HG03520 (cell line): ENCODE results near the gene MANEAL.
A peak's percentile ranks its signal among the peaks of the same experiment; 100 is the strongest.
"Not testable (repeated sequence)": the region's sequence is repeated elsewhere in the genome, so short reads cannot be mapped to it uniquely, and the experiment has no call there.

Source experiments
- ATAC-seq: cut with Tn5 transposase; IDR thresholded peaks from one replicate; pipeline ENCODE4 v1.9.1; 2021; ENCODE audit warnings: mild to moderate bottlenecking, moderate library complexity; ENCODE audit not compliant: unreplicated experiment

Gene MANEAL, protein sequence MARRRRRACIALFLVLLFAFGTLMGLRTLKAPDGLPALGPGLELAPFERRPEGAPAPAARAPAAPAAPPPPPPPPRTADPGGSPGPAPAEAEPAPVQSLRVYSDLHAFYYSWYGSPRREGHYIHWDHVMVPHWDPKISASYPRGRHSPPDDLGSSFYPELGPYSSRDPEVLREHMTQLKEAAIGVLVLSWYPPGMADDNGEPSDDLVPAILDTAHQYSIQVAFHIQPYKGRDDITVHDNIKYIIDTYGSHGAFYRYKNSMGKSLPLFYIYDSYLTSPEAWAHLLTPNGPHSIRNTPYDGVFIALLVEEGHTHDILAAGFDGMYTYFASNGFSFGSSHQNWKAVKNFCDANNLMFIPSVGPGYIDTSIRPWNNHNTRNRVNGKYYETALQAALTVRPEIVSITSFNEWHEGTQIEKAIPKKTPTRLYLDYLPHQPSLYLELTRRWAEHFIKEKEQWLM

DNA sequence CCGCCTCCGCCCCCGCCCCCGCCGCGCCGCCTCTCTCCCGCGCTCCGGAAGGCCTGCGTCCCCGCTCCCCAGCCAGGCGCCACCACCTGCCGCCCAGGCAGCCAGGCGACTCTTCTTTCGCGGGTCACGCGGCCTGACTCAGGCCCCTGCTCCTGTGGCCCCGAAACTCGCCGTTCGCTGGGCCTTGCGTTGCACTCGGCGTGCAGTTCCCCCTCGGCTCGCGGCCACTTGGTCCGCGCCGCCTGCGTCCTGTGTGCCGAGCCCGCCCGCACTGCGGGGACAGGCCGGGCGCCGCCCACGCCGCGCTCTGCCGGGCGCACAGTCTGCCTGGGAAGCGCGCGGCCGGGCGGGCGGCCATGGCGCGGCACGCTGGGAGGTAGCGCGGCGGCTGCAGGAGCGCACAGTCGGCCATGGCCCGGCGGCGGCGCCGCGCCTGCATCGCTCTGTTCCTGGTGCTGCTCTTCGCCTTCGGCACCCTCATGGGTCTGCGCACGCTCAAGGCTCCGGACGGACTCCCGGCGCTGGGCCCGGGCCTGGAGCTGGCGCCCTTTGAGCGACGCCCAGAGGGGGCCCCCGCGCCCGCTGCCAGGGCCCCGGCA lies at the start of gene MANEAL:
TSS of gene MANEAL (plus strand) at position 75 of the 599 bp plus-strand sequence. CDS start at position 411, 336 bp downstream.
- ATAC-seq: peak; percentile 54

DNA sequence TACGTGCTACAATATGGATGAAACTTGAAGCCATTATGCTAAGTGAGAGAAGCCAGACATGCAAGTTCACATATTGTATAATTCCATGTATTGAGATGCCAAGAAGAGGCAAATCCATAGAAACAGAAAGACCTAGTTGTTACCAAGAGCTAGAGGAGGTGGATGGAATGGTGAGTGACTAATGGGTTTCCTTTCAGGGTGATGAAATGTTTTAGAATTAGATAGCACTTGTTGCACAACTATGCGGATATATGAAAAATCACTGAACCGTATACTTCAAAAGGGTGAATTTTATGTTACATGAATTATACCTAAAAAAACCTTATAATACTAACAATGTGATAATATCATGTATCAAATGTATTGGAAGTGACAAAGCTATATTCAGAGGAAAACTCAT lies 46.8 kb upstream of the MANEAL start:
- ATAC-seq: no peak

DNA sequence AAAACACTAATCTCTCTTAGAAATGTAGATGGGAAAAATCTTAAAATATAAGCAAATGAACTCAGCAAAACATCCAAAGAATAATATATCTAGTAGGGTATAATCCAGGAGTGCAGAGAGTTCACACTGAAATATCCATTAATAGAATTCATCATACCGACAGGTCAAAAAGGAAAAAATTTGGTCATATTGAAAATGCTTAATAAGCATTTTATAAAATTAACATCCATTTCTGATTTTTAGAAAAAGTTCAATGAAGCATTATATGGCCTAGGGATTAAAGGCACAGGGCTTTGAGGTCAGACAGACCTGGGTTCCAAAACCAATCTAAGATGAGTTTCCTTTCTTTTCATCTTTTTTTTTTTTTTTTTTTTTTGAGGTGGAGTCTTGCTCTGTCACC lies 45.1 kb upstream of the MANEAL start:
- ATAC-seq: no peak

DNA sequence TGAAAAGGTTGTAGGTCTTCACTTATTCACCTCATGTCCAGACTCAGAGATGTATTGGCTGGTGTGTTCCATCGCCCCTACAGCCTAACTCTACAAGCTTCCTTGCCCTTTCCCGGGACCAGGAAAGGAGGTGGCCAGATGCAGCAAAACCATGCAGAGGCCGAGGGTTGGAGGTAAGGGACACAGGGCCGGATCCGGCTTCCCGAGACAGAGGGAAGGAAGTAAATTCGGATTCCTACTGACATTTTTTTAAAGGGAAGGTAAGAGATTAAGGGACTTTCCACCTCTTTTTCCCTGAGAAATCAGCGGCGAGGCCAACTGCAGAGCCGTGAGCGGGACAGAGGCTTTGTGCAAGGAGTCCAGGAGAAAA lies 41.4 kb upstream of the MANEAL start:
- no peak for ATAC-seq

DNA sequence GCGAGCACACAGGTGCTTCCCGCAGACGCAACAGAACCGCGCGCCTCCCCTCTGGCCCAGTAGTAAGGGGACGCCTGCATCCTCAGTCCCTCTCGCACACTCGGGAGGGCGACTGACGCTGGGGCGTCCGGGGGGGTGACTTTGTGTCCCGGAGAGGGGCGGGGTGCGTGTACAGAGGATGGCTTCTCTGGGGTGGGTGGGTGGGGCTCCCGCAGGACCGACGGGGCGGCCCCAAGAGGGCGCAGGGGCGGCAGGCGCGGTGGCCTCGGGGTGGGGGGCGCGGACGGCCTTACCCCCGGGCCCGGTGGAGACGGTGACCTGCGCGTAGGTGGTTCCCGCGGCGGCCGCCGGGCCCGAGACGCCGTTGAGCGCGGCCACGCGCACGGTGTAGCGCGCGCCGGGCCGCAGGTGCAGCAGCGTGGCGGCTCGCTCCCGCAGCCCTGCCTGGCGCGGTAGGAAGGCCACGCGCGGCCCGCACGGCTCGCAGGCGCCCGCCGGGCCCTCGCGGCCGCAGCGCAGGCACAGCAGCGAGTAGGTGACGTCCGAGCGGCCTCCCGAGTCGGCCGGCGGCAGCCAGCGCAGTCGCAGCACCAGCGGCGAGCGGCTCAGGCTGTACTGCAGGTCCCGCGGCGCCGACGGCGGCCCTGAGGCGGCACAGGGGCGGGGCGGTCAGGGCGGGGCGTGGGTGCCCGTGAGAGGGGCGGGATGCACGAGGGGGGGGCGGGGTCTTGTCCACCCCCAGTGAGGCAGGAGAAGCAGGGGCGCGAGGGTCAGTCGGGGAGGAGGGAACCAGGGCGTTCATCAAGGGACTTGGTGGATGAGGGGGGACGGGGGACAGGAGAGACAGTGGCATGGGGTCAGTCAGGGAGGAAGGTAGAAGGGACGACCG lies 40.8 kb upstream of the MANEAL start:
- ATAC-seq: no peak

DNA sequence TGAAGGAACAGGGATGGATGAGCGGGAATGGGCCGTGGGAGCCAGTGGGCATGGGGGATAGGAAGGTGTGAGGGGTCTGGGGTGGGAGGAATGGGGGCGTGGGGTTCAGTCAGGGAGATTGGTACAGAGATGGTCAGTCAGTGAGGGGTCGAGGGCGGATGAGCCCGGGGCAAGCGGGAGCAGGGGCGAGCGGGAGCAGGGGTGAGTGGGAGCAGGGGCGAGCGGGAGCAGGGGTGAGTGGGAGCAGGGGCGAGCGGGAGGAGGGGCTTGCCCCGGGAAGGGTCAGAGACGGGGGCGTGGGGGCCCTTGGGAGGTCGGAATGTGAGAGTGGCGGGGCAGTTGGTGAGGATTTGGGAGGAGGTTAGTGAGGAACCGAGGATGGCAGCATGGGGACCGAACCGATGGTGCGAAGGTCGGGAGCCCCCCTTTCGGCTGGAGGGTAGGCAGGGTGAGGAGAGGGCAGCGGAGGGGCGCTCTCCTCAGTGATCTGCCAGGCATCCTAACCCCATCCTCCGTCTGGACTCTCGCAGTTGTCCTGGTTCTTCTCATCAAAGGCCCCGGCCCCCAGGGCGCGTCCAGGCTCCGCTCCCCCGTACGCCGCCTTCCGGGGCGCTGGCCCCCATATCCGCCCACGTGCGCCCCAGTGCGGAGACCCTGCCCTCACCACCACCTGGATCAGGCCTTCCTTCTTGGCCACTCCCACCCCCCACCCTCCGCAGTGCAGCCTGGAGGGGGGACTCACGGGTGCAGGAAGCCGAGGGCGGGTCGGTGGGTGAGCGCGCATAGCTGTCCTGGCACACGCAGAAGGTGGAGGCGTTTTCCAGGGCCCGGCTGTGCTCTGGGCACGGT lies 40.0 kb upstream of the MANEAL start:
- ATAC-seq: no peak

DNA sequence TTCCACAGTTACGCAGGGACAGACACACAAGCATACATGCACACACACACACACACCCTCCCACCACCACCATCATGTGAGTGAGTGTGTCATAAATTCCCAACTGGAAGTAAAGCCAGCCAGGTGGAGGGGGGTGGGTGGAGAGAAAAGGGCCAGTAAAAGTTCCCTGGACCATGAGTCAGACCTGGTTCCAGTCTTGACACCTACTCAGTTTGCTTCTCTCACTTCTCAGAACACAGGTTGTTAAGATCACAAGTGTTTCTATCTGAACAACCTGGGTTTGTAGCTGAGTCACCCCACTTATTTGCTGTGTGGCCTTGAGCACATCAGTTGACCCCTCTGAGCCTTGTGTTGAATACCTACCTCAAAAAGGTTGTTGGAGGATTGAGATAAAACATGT lies 38.4 kb upstream of the MANEAL start:
- ATAC-seq: no peak

DNA sequence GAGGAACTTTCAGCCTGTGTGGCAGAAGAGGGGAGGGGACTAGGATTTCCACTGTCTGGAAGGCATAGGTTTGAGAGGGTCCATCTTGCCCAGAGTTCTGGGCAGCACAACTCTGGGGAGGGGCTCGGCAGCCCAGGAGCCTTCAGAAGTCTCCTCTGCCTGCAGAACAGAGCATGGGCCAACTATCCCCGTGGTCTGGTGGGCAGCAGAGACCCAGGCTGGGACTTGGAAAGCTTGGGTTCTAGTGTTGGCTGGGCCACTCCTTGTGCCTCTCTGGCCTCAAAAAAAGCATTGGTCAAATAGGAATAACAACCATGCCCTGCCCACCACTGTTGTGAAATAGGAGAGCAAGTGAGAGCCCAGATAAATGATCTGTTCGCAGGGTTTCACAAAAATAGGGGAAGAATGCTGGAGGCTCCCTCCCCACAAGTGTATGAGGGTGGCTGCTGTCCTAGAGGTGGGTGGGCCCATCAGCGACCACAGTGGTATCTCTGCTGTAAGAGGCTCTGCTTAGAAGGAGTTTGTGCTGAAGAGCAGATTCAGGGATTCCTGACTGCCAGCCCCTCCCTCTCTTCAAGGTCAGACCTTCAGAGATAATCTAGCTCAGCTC lies 37.6 kb upstream of the MANEAL start:
- ATAC-seq: no peak

DNA sequence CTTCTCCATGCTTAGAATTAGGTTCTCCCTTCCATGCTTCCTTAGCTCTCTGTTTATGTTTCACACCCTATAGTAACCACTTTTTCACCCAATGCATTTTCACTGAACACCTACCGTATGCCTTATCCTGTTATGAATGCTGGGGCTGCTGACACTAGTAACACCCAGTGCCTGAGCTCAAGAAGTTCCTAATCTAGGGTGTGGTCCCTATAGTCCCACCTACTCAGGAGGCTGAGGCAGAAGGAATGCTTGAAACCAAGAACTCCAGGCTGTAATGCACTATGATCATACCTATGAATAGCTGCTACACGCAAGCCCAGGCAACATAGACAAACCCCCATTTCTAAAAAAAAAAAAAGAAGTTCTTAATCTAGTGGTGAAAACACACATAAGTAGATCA lies 34.2 kb upstream of the MANEAL start:
- no peak for ATAC-seq

DNA sequence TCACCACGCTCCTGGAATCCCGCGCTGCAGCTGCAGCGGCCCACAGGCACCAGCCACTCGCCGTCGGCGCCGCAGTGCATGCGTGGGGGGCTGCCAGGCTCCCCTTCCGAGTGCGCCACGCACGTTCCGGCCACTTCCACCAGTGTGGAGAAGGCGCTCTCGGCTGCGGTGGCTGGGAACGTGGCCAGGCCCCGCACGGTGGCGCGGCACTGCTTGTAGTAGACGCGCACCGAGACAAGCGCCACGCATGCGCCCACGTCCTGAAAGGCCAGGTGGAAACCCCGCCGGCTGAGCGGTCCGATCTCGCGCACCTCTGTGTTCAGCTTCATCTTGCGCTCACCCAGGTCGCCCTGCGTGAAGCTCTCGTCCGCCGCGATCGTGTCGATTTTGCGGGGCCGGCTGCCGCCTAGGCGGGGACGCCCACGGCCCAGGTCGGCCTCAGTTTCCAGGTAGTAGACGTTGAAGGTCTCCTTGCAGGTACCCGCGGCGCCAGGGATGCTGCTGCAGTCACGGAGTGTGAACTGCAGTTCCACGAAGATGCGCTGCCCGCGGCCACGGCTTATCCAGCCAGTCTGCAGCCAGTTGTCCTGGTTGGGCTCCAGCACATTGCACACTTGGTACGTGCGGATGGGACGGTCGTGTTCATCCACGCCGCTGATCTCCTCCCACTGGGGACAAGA lies 32.1 kb upstream of the MANEAL start:
- no peak for ATAC-seq

DNA sequence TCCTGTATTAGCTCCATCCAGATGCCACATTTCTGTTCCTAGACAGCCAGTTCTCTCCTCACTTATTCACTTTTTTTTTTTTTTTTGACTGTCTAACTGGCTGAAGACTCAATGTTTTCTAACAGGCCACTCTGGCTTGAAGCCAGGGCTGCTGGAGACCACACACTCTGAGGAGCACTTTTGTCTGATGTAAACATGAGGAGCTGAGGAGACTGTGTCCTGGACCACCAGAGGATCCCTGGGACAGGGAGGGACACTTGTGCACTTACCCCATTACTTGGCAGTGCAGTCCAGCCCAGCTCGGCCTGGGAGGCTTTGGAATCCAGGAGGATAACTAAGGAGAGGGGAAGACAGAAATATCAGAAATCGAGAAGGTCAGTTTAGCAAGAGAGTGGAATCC lies 31.1 kb upstream of the MANEAL start:
- no peak for ATAC-seq

DNA sequence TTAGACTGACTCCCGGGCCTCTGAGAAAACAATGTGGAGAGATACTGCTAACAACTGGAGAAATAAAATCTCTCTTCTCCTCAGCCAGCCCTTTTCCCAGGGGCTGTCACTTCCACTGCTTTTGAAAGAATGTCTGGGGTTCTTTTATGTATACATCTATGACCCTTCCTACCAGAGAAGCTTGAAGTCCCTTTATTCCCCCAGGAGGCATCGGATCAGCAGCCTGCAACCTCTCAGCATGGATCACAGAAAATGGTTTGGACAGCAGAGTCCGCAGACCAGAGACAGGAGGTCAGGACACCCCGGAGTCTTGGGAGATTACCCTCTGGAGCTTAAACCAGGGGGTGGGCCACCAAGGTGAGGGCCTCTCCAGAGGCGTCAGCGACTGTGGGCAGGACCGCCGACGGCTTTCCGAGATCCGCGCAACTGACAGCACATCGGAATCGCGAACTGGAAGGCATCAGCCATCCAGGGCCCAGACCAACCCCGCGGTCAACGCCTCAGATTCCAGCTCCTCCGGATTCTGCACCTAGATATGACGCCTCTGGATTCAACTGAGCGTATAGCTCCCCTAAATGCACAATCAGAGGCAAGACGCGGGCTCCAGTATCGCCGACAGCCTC lies 29.7 kb upstream of the MANEAL start:
- ATAC-seq: no peak

DNA sequence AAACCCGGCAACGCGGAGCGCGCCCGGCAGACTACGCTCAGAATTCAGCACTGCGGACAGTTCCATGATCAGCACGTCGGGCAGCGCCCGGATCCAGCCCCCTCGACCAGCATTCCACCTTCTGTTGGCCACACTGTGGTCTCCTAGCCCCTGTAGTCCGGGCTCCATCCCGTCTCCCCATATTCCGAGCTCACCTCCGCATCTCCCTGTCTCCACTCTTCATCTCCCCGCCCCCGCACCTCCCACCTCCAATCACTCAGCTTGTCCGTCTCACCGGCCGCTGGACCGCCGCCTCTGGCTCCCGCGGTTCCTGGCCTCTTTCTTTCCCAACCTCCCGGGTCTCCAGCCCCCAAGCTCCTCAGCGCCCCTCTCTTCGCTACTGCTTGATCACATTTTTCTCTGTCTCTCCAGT lies 29.2 kb upstream of the MANEAL start:
- ATAC-seq: no peak

DNA sequence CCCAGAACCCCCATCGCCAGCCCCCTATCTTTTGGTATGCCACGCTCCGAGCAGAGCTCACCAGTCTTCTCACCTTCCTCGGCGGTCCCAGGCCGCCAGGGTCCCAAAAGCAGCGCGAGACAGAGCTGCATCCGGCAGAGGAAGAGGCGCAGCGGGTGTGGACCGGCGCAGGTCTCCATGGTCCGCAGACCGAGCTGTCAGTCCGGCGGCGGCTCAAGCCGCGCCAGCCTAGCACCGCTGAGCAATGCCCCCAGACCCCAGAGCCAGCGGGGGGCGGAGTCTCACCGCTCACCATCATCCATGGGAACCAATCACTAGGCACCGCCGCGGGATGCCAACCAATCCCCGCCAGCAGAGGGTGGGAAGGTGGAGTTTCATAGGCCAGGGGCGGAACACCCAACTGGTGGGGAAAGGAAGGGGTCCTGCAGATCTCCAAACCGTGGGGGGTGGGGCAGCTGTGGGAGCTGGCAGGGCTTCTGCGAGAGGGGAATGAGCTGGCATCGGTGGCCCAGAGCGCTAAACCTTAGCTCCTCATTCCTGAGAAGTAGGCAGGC lies 28.7 kb upstream of the MANEAL start, which contains the start of gene EPHA10:
TSS of gene EPHA10 (minus strand) at position 233 of the 554 bp plus-strand sequence. CDS start at position 179, 54 bp downstream.
- ATAC-seq: no peak

DNA sequence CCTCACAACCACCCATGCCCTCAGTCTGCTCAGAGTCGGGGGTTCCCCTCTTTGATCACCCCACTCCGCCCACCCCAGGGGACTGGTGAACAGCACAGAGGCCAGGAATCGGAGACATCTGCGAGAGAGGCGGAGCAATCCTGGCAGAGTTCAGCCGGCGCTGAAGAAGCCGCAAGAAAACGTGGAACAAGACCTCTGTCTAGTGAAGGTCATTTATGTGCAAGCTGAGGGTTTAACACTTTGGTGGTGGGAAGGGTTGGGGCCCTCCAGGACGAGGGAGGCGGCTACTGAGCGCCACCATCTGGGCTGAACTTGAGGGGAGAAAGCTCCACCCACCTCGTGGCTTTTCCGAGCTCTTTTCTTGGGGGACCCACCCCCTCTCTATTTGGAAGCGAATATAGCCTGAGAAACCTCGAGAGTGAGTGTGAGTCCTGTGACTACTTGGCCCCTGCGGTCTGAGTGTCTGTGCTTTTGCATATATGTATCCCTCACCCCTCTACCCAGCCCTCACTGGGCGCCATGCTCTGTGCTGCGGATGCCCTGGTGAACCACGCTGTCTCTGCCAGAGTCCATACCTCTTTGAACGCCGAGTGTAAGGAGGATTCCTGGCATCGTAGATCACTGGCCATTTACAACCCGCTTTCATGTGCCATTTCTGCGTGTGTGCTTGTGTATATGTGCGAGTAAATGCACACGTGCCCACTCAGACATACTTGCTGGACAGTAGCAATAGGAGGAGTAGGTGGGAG lies 27.6 kb upstream of the MANEAL start:
- ATAC-seq: no peak

DNA sequence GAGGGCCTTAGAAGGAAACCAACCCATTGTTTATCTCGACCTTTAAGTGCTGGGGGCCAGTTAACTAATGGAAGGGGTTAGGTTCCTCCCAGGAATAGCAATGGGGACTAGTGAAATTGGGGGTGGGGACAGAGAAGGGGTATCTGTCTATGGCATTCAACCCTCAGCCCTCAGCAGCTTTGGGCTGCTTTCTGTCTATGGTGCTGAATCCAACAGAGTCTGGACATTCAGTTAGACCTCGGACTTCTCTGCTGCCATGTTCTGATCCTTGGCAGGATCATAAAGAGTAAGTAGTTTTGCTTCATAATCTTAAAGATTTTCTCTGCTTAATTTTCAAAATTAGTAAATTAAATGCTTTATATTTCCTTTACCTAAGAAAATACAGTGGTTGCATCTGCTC lies 26.2 kb upstream of the MANEAL start:
- ATAC-seq: no peak

DNA sequence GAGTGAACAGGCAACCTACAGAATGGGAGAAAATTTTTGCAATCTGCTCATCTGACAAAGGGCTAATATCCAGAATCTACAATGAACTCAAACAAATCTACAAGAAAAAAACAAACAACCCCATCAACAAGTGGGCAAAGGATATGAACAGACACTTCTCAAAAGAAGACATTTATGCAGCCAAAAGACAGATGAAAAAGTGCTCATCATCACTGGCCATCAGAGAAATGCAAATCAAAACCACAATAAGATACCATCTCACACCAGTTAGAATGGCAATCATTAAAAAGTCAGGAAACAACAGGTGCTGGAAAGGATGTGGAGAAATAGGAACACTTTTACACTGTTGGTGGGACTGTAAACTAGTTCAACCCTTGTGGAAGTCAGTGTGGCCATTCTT lies 22.2 kb upstream of the MANEAL start:
- not testable (repeated sequence) for ATAC-seq

DNA sequence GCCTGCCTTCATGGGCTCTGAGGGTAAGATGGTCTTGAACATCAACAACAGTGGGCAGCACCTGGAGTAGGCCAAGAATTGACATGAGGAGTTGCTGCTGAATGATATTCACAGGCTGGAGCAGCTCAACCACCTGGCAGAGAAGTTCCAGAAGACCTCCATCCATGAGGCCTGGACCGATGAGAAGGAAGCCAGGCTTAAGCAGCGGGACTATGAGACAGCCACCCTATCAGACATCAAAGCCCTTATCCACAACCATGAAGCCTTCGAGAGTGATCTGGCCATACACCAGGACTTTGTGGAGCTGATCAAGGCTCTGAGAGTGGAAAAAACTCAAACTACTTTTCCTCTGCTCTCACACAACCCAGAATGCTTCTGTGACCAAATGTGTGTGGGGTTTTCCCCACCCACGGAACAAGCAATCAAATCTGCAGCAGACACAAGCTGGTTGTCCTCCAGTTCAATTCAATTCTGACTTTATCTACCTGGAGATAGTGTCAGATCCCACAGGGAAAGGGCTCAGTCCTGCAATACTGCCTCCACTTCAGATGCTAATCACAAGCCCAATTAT lies 16.6 kb upstream of the MANEAL start:
- no peak for ATAC-seq
